ENCODE data around the gene PAQR6.

DNA sequence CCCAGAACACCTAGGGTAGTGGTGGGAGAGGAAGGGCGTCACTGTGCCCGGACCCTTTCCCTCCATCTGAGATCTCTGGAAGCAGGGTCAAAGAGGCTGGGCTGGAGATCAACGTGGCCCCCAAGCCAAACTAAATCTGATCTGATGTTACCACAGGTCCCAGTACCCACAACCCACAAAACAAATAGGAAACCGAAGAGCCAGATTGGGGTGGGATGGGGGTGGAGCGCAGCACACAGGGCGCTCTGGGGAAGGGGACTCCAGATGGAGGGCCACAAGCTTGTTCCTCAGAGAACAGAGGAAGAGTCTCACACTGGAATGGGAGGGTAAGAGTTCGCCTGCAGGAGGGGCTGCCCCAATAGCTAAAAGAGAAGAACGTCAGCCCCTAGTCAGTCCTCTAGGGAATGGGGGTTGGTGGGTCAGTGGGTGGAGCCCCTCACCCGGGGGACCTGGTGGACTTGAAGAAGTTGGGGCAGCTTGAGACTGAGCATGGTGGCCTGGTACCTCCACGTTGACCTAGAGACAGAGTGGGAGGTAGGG lies 1.5 kb downstream of the PAQR6 start:
- TF ChIP-seq, protein P1, sequence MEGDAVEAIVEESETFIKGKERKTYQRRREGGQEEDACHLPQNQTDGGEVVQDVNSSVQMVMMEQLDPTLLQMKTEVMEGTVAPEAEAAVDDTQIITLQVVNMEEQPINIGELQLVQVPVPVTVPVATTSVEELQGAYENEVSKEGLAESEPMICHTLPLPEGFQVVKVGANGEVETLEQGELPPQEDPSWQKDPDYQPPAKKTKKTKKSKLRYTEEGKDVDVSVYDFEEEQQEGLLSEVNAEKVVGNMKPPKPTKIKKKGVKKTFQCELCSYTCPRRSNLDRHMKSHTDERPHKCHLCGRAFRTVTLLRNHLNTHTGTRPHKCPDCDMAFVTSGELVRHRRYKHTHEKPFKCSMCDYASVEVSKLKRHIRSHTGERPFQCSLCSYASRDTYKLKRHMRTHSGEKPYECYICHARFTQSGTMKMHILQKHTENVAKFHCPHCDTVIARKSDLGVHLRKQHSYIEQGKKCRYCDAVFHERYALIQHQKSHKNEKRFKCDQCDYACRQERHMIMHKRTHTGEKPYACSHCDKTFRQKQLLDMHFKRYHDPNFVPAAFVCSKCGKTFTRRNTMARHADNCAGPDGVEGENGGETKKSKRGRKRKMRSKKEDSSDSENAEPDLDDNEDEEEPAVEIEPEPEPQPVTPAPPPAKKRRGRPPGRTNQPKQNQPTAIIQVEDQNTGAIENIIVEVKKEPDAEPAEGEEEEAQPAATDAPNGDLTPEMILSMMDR (IDR thresholded peaks at IDR 0.05; ENCODE audit: low read depth, low read length, missing input control), result no peak
- TF ChIP-seq, protein P2, sequence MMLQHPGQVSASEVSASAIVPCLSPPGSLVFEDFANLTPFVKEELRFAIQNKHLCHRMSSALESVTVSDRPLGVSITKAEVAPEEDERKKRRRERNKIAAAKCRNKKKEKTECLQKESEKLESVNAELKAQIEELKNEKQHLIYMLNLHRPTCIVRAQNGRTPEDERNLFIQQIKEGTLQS (IDR thresholded peaks at IDR 0.05), result no peak
- TF ChIP-seq RXRA (IDR thresholded peaks at IDR 0.05), result no peak
- TF ChIP-seq RAD21 (IDR thresholded peaks at IDR 0.05), result no peak
- TF ChIP-seq SP1 (IDR thresholded peaks at IDR 0.05), result no peak
- TF ChIP-seq, protein P3, sequence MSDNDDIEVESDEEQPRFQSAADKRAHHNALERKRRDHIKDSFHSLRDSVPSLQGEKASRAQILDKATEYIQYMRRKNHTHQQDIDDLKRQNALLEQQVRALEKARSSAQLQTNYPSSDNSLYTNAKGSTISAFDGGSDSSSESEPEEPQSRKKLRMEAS (IDR thresholded peaks at IDR 0.05), result no peak

All from liver (tissue), 3 donors.